Measurements from ENCODE around the gene AIP. TPM values are rescaled to one million over a fixed set of nuclear protein-coding genes. Genes with fewer than 3 reads are reported as not detected.

AIP gene
- total RNA-seq, 1 donor from 2014 or later, result 82.7 TPM

DNA sequence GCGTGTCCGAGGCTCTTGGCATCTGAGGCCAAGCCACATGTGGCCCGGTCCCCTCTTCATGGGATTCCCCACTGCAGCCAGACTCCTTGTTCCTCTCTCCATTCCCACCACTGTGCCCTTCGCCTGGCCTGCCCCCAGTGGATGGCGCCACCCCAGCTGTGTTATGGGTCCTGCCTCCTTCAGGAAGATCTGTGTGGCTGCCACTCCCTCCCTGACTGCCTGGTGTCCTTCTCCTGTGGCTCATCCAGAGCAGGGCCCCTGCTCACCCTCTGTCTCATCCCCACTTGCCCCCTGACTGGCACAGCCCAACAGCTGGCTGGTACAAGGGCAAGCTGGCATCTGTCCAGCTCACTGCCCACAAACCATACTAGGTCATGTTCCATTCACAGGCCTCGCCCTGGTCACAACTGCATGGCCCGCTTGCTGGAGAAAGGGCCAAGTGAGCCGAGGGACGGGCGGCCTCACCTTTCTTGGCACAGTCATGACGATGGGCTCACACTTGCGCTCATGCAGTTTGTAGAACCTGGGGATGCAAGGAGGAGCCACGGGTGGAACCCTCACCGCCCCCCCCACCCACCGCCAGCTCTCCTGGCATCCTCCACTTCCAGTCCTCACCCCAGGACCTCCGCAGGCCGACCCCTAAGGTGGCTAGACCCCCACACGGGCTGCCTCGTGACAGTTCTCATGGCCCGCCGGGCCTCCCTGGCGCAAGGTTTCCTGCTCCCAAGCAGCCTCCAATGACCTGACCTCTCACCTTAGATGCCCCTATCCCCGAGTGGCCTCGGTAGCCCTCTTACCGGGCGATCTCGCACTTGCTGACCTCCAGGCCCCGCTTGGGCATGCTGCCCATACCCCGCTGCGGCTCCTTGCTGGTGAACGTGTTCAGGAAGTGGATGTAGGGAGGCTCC is 43.3 kb upstream of the AIP start:
- no peak for TF ChIP-seq CTCF (IDR thresholded peaks at IDR 0.05)
- TF ChIP-seq POLR2AphosphoS5 (IDR thresholded peaks at IDR 0.05; ENCODE audit: insufficient read depth in 1 of 2, low read depth in 1 of 2), result peak in 1 of 2 donors; percentile 15
- Histone ChIP-seq H3K36me3 (peaks cover 0 to 44% of the 10 kb centered on the region in 2 donors), H3K4me1 (peaks cover 62% of the 10 kb centered on the region), H3K4me3 (no peak overlapping the region), H3K27ac (peak overlapping the region; percentile 4), H3K27me3 (no peaks in the 10 kb centered on the region), H3K9me3 (no peaks in the 10 kb centered on the region)
- intact Hi-C loops (cut with DNase I), result no loop called here
- no peak for DNase-seq (ENCODE audit: extremely low spot score in 2 of 2)

DNA sequence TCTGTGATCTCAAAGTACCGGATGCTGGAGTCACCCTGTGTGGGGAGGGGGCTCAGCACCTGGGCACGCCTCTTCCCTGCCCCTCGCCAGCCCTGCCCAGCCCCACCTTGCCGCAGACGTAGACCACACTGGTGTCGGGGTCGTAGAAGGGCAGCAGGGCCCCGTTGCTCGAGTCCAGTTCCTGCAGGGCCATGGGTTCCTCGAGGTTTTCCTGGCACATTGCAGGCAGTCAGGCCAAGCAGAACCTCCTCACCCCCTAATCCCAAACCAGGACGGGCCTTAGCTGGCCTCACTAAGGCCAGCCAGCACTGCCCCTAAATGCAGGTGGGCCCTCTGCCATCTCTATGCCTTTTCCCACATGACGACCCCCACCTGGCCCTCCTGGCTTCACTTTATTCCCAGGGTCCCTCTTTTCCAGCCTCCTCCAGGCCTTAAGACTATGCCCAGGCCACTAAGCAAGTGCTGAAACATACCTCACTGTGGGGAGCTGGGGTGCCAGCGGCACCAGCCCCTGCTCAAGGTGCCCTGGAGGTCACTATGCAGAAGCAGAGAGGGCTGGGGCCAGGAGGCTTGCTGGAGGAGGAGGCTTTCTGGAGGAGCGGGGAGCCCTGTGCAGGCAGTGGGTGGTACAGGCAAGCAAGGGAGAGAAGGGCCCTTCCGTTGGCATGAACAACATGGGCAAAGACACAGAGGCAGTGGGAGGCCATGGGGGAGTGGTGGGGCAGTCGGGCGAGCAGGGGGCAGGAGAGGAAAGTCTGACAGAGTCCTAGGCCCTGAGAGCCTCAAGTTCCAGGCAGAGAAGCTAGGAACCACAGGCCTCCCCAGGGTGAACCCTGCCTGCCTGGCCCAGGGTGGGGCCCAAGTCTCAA is 42.4 kb upstream of the AIP start:
- intact Hi-C loops (cut with DNase I), result no loop called here
- Histone ChIP-seq H3K27ac (no peak overlapping the region), H3K36me3 (peaks cover 0 to 35% of the 10 kb centered on the region in 2 donors), H3K9me3 (no peaks in the 10 kb centered on the region), H3K27me3 (no peaks in the 10 kb centered on the region), H3K4me1 (peaks cover 58% of the 10 kb centered on the region), H3K4me3 (no peak overlapping the region)
- no peak for DNase-seq (ENCODE audit: extremely low spot score in 2 of 2)
- TF ChIP-seq POLR2A (IDR thresholded peaks at IDR 0.05), result no peak
- no peak for TF ChIP-seq POLR2AphosphoS5 (IDR thresholded peaks at IDR 0.05; ENCODE audit: insufficient read depth in 1 of 2, low read depth in 1 of 2)
- no peak for TF ChIP-seq CTCF (IDR thresholded peaks at IDR 0.05)

DNA sequence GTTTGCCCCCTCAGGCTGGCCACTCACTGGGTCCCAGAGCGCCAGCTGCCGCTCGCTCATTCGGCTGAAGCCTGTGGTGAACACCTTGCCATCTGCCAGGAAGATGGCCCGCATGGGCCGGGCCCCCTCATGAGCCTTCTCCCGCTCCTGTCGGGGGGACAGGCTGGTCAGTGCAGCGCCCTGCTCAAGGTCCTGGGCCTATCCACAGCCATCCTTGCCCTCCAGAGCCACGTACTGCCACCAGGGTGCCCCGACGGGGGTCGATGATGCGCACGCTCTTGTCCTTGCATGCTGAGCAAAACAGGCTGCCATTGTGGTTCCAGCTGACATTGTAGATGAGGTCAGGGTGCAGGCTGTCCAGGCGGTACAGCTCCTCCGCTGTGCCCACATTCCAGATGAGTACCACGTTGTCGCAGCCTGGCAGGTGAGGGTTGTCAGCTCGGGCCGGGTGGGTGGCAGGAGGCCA is 41.7 kb upstream of the AIP start:
- no peaks in the 10 kb centered on the region for H3K27me3 ChIP-seq
- DNase-seq (ENCODE audit: extremely low spot score in 2 of 2), result no peak
- no peak overlapping the region for H3K4me3 ChIP-seq
- no peaks in the 10 kb centered on the region for H3K9me3 ChIP-seq
- H3K36me3 ChIP-seq, result peaks cover 0 to 29% of the 10 kb centered on the region in 2 donors
- intact Hi-C loops (cut with DNase I), result no loop called here
- no peak for TF ChIP-seq POLR2A (IDR thresholded peaks at IDR 0.05)
- no peak for TF ChIP-seq CTCF (IDR thresholded peaks at IDR 0.05)
- no peak for TF ChIP-seq POLR2AphosphoS5 (IDR thresholded peaks at IDR 0.05; ENCODE audit: insufficient read depth in 1 of 2, low read depth in 1 of 2)
- no peak overlapping the region for H3K27ac ChIP-seq
- H3K4me1 ChIP-seq, result peaks cover 52% of the 10 kb centered on the region

DNA sequence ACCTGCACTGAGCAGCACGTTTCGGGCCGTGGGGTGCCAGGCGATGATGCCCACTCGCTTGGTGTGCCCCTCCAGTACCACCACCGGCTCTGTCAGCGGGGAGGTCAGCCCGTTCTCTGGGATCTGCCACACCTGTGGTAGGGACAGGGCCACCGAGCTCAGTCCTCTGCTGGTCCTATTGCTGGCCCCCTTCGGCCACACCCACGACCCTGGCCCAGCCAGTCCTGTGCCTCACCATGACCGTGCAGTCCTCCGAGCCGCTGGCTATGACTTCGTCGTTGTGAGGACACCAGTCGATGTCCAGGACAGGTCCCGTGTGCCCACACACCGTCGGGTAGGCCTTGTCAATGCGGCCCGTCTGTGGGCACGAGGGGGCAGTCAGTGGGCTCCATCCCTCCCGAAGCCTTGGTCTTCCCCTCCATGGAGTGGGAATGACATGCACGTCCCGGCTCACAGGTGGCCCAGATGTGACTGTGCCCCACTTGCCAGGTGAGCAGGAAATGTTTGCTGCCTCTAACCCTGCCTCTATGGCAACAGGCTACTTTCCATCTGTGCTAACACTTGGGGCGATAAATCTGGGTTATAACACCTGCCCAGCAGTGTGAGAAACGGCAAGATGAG is 41.0 kb upstream of the AIP start:
- TF ChIP-seq POLR2A (IDR thresholded peaks at IDR 0.05) (no peak), CTCF (IDR thresholded peaks at IDR 0.05) (no peak), POLR2AphosphoS5 (IDR thresholded peaks at IDR 0.05; ENCODE audit: insufficient read depth in 1 of 2, low read depth in 1 of 2) (peak in 1 of 2 donors; percentile 8)
- peaks cover 0 to 28% of the 10 kb centered on the region in 2 donors for H3K36me3 ChIP-seq
- DNase-seq (ENCODE audit: extremely low spot score in 2 of 2), result no peak
- H3K27me3 ChIP-seq, result no peaks in the 10 kb centered on the region
- peak overlapping the region in 1 of 2 donors; percentile 87 for H3K4me3 ChIP-seq
- intact Hi-C loops (cut with DNase I), result no loop called here
- H3K9me3 ChIP-seq, result no peaks in the 10 kb centered on the region
- peak overlapping the region; percentile 94 for H3K27ac ChIP-seq
- H3K4me1 ChIP-seq, result peaks cover 44% of the 10 kb centered on the region
